ENCODE results near the gene TYROBP.

DNA sequence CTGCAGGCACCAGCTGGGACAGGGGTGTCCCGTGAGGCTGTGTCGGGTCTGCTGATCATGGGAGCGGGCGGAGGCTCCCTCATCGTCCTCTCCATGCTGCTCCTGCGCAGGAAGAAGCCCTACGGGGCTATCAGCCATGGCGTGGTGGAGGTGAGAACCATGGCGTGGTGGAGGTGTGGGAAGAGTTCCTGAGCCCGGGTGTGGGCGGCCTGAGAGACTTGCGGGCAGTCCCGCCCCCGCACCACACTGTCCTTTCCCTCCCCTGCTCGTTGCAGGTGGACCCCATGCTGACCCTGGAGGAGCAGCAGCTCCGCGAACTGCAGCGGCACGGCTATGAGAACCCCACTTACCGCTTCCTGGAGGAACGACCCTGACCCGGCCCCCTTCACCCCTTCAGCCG, 29.0 kb downstream of the TYROBP start:
- TF ChIP-seq POLR2A (IDR thresholded peaks at IDR 0.05) (no peak), CTCF (IDR thresholded peaks at IDR 0.05) (no peak), POLR2AphosphoS5 (IDR thresholded peaks at IDR 0.05) (no peak)
